LoVo (cell line): ENCODE results near the gene JAG2.

Experiments used
- DNase-seq: peaks from one replicate; pipeline ENCODE4 v3.0.0-alpha.2; 2016; ENCODE audit warnings: low spot score

Gene JAG2

DNA sequence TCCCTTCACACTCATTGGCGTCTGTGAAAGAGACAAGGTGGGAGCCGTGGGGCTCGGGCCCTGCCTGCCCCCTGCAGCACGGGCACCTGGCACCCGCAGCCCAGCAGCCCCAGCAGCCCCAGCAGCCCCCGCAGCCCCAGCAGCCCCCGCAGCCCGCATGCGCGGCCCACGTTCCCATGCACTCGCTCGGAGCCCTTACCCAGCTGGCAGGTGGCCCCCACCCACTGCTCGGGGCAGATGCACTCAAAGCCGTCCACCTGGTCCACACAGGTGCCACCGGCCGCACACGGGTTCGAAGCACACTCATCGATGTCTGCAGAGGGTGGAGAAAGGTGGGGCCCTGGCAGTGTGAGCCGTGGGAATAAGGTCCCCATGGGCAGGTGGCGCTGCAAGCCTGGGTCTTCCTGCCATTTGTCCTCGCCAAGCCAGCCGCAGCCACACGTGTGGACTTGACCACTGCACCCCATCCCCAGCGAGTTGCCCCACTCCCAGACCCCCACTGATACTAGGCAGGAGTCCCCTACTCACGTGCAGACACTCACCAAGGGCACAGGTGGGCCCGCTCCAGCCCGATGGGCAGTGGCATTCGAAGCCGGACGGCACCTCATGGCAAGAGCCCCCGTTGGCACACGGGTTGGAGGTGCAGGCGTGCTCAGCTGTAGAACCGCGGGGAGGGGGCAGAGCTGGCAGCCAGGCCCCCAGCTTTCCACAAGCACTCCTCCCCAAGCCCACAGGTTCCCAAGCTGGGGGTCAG is 17.3 kb downstream of the JAG2 start:
- no peak for DNase-seq

DNA sequence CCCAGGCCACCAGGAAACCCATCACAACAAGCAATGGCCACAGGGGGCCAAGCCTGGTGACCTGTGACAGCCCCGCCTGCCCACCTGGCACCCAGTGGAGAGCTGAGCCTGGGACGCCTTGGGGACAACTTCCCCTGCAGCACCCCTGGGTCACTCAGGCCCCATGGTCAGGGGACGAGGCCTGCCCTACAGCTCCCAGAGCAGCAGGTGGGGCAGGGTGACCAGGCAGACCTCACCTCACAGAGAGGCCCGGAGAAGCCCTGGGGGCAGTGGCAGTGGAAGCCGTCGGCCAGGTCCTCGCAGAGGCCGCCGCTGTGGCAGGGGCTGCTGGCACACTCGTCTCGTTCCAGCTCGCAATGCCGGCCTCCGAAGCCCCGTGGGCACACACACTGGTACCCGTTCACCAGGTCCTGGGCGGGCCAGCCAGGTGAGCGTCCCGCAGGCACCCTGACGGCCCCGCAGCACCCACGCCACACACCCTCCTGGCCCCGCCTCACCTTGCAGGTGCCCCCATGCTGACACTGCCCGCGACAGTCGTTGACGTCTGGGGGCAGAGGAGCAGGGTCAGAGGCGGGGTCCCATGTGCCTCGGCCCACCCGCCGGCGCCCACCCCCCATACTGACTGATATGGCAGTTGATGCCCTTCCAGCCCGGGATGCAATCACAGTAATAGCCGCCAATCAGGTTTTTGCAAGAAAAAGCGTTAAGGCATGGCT is 18.1 kb downstream of the JAG2 start:
- DNase-seq: no peak

DNA sequence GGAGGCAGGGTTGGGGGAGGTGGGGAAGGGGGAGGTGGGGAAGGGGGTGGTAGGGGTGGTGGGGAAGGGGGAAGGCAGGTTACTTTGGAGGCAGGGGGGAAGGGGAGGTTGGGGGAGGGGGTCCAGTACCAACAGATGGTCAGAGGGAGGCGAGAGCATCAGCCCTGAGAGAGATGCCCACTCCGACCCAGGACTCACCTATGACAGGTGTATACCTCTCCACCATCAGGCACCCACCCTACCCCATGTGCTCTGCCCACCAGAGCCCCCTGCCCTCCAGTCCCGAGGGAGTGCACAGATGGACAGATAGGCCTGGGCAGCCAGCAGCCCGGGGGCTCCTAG is 18.6 kb downstream of the JAG2 start:
- DNase-seq: no peak

DNA sequence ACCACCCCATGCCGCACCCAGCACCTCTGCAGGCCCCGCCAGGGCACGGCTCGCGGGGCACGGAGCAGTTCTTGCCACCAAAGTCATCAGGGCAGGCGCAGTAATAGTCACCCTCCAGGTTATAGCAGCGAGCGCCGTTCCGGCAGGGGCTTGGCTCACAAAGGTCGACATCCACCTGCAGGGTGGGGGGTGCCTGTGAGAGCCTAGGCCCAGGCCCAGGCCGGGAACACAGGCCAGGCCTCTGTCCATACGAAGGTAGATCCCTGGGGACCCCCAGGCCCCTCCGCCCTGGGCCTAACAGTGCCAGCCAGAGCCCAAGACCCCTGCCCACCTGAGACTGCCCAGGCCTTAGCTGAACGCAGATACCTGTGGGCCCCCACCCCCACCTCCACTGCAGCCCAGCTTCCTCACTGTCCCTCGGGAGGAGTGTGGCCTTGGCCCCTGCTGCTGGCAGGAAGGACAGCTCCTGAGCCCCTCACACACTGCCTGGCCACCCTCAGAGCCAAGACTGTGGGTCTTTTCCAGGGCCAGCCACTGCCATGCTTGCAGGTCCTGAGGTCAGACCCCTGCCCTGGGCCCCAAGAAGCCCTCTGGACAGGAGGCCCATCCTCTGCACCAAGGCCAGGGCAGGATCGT is 19.3 kb downstream of the JAG2 start:
- DNase-seq: no peak

DNA sequence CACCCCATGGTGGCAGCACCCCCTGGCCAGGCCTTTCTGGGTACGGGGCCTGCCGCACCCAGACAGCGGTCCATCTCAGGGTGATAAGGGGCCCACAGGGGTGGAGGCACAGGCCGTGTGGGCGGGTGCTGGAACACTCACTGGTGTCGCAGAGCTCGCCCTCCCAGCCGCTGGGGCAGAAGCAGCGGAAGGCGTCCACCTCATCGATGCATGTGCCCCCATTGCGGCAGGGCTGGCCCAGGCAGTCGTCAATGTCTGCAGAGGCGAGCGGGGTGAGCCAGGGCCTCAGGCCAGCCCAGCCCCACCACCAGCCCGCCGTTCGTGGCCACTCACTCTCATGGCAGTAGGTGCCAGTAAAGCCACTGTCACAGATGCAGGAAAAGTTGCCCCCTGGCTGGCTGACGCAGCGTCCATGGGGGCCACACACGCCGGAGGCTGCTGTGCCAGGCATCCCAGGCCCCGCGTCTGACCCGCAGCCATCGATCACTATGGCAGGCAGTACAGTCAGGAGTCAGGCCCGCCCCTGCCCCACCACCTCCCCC is 19.9 kb downstream of the JAG2 start:
- no peak for DNase-seq

DNA sequence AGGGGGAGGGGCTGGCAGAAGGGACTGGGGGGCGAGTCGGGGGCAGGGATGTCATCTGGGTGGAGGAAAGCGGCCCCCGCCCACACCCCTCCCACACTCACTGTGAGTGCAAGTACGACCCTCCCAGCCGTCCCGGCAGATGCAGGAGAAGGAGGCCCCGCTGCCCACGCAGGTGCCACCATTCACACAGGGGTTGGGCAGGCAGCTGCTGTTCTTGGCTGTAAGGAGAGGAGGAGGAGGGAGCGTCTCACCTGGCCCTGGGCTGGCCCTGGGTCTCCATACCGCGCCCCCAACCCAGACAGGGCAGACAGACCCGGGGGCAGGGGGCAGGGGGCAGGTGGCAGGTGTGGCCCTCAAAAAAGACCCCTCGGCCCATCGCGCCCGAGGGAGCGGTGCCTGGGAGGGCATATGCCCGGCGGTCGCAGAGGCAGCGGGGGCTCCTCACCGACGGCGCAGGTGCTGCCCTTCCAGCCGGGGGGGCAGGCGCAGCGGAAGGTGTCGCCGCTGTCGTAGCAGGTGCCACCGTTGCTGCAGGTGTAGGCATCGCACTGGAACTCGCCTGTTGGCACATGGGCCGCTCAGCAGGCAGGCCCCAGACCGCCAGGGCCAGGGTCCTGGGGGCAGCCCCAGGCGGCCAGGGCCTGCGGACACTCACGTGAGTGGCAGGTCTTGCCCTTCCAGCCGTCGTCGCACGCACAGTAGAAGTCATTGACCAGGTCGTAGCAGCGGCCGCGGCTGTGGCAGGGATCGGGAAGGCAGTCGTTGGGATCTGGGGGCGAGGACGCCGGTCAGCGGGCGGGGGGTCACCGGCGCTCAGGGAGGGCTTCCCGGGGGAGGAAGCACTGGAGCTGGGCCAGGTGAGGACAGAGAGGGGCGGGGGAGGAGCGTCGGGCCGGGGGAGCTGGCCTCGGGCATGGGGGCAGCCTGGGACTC is 20.6 kb downstream of the JAG2 start:
- no peak for DNase-seq

DNA sequence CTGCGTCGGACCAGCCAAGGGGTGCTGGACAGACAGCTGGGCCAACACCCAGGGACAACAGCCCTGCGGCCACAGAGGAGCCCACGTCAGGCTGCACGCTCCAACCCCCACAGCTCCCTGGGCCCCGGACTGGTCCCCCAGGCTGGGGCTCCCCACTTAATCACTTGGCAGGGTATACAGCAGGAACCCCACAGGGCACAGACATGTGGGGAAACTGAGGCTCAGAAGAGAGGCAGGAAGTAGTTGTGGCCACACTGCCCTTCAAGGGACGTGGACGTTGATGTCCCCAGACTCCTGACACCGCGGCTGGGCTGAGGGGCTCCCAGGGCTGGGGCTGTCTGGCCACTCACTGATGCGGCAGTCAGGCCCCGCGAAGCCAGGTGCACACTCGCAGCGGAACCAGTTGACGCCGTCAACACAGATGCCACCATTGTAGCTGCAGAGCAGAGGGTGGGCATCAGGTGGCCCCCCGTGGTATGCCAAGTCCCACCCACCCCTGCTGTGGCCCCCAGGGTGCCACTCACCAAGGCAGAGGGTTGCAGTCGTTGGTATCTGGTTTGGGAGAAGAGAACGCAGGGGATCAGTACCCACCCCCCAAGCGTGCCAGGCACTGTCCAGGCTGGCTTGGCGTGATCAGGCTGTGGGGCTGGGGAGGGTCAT is 21.5 kb downstream of the JAG2 start:
- DNase-seq: no peak

DNA sequence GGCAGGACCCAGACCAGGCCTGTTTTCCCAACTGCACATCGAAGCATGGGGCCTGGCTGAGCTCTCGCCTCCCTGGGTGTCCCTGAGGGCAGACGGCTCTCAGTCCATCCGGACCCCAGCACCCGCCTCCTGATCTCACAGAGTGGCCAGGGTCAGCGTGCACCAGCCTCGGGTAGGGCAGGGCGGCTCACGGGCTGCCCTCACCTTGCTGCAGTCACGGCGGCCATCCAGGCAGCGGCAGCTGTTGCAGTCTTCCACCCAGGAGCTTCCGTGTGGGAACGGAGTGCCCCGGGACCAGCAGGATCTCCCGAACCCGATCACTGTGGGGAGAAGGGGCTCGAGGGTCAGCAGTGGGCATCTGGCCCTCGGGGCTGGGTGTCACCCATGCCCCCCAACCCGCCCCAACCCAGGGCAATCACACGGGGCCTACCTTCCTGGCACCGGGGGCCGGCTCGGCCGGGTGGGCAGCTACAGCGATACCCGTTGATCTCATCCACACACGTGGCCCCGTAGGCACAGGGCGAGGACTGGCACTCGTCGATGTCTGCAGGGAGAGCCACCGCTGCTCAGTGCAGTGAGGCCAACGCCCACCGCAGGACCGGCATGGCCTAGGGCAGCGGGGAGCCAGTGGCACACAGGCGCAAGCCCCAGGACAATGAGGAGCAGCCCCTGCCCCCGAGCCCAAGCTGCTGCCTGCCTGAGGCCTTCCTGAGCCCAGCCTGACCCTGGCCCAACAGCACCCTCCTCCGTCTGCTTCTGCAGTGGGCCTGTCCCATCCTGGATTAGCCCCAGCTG is 22.2 kb downstream of the JAG2 start:
- no peak for DNase-seq

DNA sequence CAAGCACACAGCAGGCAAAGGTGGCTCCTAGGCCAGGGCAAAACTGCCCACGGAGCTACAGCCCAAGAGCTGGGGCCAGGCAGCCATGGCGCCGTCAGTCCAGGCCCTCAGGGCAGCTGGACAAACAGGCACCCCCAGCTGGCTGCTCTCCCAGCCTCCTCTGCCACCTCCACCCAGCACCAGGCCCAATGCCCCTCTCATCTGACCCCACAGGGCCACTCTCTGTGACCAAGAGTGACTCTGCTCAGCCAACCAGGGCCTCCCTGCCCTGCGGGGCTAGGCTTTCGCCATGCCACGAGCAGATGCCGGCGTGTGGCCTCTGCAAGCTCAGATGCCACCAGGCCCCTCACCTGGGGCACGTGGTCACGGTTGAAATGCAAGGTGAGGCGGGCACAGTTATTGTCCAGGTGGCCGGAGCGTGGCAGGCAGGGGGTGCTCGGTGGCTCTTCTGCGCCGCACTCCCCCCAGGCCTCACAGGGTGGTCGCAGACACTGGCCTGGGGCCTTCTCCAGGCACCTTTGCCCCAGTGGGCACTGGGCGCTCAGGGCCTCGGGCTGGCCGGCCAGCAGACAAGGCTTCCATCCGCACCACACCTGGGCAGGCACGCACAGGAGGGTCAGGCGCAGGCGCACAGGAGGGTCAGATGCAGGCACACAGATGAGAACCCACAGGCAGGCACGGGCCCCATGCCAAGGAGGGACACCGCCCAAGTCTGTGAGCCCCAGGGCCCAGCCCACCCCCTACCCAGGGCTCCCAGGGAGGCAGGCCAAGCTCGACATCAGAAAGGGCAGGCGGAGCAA is 23.0 kb downstream of the JAG2 start:
- DNase-seq: no peak

DNA sequence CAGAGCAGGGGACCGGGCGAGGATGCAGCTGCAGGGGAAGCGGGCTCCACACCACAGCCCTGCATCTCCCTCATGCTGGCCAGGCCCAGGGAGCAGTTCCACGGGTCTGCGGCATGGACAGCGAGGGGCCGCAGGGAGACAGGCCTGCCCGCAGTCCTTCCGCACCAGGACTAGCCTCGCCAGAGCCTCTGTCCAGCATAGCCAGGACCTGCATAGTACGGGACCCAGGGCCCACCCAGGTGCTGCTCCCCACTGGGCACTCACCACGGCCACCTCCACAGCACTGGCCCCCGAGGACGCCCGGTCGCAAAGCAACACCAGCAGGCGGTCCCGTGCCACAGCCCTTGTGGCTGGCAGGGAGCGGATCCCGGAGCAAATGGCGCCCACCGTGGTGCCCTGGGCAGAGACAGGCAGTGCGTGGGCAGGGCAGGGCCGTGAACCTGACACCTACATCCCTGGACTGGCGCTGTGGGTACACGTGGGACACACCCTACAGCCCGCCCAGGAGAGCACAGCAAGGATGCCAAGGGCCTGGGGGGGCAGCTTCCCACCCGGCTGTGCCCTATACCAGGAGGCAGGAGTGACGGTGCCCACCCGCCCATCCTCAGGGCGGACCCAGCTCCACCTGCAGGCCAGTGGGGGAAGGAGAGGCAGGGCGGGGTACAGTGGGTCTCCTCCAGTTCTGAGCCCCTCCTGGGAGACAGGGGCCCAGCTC is 23.8 kb downstream of the JAG2 start:
- DNase-seq: no peak

DNA sequence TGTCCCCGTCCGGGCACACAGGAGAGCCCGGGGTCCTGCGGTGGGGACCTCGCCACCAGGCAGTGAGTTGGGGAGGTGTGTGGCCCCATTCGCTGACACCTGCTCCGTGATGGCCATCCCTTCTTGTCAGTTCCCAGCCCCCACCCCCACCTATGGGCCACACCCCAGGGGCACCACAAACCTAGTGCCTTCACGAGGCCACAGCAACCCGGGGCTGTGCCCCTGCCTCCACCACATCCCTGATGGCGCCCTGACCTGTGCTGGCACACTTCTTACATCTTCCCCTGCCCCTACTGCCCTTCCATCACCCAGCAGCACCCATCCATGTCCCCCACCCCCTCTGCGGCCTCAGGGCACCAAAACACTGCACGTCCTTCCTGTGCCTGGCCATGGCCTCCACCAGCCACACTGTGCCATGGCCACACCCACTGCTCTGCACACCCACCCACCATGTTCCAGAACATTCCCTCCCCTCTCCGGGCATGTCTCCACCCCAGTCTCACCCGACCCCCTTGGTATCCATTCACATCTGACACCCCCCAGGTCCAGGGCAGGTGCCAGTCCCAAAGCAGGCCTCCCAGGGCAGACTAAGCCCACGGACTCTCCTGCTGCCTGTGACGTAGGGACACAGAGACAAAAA is 24.4 kb downstream of the JAG2 start:
- DNase-seq: no peak

DNA sequence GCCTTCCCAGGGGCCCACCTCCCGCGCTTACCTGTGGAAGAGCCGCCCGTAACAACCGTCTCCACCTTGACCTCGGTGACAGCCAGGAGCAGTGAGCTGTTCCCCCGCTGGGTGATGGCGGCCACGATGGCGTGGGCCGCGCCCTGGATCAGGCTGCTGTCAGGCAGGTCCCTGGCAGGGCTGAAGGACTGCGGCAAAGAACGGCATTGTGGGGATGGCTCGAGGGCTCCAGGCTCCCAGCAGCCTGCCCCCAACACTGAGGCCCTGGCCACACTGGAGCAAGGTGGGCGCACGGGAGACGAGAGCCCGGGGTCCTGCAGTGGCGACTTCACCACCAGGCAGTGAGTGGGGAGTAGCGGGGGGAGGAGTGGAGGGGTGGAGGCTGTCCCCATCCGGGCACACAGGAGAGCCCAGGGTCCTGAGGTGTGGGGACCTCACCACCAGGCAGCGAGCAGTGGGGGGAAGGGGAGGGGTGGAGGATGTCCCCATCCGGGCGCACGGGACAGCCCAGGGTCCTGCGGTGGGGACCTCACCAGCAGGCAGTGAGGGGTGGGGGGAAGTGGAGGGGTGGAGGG is 25.0 kb downstream of the JAG2 start:
- DNase-seq: no peak

DNA sequence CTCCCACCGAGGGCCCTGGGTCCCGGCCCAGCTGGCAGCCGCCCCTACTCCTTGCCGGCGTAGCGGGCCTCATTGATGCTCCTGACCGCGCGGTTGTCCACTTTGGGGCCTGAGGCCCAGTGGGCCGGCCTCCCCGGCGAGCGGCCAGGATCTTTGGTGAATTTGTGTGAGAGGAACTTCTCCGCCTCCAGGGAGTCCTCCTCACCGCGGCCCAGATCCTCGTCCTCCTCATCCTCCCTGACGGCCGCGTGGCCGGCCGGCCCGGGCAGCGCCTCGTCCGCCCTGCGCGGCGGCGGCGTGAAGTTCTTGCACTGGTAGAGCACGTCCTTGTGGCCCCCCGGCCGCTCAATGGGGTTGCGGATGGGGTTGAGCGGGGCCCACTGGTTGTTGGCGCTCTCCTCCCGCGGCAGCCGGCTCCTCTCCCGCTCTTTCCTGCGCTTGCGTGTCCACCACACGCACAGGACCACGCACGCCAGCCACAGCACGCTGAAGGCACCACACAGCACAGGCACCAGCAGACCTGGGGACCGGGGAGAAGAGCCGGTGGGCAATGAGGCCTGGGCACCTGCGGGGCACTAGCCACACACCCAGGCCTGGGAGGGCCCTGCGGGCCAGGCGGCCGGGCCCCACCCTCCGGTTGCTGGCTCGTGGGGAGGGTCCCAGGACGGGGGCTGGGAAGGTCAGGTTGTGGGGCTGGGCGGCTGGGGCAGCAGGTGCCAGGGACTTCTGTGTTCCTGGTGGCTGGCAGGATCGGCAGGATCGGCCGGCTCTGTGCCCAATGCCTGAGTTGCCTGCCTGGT is 25.7 kb downstream of the JAG2 start:
- no peak for DNase-seq

DNA sequence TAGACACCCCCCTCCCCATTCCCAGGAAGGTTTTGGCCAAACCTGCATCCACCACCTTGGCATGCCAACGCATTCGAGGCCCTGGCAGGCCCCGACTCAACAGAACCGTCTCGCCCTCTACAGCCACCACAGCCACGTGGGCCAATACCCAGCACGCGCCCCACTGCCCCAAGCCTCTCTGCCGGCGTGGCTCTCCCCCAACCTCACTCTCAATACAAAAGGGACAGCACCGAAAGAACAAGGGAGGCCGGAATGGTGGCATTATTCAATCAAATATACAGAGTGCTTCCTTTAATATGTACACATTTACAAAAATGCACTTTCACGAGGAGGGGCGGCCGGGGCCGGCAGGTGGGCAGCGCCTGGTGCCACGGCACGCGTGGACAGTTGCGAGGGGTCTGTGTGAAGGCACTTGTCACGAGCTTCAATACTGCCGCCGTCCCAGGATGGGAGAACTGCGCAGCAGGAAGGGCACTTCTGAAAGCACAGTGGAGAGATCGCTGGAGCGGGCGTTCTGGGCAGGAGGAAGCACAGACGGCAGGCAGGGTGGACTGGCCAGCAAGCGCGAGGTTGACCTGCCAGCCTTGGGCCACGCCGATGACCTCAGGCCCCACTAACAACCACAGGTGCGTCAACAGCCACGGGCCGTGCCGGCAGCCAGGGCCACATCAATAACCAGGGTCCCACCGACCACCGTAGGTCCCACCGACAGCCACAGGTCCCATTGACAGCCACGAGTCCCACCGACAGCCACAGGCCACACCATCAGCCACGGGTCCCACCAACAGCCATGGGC is 26.9 kb downstream of the JAG2 start:
- no peak for DNase-seq

DNA sequence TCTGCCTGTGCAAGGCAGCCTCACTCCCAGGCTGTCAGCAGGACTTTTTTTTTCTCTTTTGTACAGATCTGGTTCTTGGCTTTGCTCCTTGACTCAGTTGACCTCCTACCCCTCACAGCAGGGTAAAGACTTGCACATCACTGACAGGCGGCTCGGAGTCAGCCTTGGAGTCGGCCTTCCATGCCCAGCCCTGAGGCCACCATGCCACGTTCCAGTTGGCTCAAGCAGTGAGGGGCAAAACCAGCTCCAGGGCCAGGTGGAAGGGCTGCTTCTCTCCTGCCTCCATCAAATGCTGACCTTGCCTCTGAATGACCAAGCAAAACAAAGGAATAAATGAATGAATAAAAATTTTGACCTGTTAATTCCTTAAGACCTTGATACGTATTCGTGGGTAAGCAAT is 27.6 kb downstream of the JAG2 start:
- no peak for DNase-seq

DNA sequence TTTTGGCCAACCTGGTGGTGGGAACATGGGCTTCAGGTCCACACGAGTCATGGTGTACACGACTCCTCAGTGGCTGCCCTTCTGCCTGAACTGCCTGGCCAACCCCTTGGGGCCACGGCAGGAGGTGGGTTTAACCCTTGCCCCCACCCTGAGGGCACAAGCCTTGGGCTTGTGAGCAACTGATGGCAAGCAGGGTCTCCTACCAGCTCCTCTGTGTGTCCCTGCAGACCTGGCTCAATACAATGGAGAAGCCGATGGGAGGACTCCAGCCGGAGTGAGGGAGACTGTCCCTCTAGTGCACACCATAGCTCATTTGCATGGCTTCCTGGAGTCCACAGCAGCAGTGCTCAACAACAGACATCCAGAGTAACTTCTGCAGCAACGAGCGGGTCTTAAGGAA is 28.0 kb downstream of the JAG2 start:
- no peak for DNase-seq

DNA sequence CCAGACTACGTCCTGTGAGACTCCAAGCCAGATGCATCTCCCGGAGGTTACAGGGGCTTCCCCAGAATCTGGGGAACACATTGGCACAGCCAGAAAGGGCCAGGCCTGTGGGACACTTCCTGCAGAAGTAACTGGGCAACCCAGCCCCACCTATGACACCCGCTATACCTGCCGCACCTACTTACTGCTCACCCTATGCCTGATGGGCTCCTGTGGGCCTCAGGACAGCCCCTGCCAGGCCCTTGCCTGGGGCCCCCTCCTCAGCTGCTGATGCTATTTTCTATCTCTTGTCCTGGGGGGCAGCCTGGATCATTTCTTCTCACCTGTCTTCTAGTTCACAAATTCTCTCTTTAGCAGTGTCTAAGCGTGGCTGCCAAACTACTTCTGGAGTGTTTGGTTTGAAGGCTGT is 28.7 kb downstream of the JAG2 start:
- DNase-seq: no peak
